Suprapubic skin (tissue), 3 donors: ENCODE results near the gene OR8K3.

ENCODE experiments used
- CTCF ChIP-seq, 2 donors: fragments of 200-600 bp in 1 of 2; fragments of 450-650 bp in 1 of 2; sonication (generic) in 1 of 2; IDR thresholded peaks; one replicate each; pipeline ENCODE4 v1.5.1; 2016 to 2019; ENCODE audit warnings: antibody characterized with exemption in 2 of 2, mild to moderate bottlenecking in 1 of 2, moderate library complexity in 1 of 2
- POLR2A ChIP-seq, 2 donors: fragments of 450-650 bp; IDR thresholded peaks; one replicate each; pipeline ENCODE4 v1.6.1; 2017; ENCODE audit warnings: antibody characterized with exemption in 2 of 2, mild to moderate bottlenecking in 2 of 2, moderate library complexity in 2 of 2

DNA sequence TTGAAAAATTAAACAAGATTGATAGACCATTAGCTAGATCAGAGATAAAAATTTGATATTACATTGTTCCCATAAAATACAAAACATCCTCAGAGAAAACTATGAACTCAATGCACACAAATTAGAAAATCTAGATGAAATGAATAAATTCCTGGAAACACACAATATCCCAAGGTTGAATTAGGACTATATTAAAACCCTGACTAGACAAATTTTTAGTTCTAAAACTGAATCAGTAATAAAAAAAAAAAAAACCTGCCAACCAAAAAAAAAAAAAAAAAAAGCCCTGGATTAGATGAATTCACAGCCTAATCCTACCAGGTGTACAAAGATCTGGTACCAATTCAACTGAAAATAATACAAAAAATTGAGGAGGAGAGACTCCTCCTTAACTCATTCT lies 25.3 kb downstream of the OR8K3 start:
- TF ChIP-seq CTCF (IDR thresholded peaks at IDR 0.05) (no peak), POLR2A (IDR thresholded peaks at IDR 0.05) (no peak)
